WERI-Rb-1 (cell line): ENCODE data around the gene TNXB.
A peak's percentile ranks its signal among the peaks of the same experiment; 100 is the strongest.
"Not testable (repeated sequence)": the region's sequence is repeated elsewhere in the genome, so short reads cannot be mapped to it uniquely, and the experiment has no call there.

Experiments
- DNase-seq: peaks from one replicate; pipeline ENCODE4 v3.0.0-alpha.2; 2020
- H3K27ac ChIP-seq: fragments of 250-450 bp; sonication (Bioruptor Pico); 2 replicates; pipeline ENCODE4 v1.5.1; 2020; ENCODE audit warnings: mild to moderate bottlenecking, moderate library complexity
- H3K27me3 ChIP-seq: fragments of 250-450 bp; sonication (Bioruptor Pico); 2 replicates; pipeline ENCODE4 v1.5.1; 2021; ENCODE audit warnings: mild to moderate bottlenecking, low read depth, moderate library complexity; ENCODE audit not compliant: insufficient read depth, severe bottlenecking
- H3K36me3 ChIP-seq: fragments of 250-450 bp; sonication (Bioruptor Pico); 2 replicates; pipeline ENCODE4 v1.5.1; 2020; ENCODE audit warnings: mild to moderate bottlenecking, moderate library complexity
- H3K4me3 ChIP-seq: 2 replicates; pipeline ENCODE4 v1.5.1; 2011; ENCODE audit warnings: low read depth, mild to moderate bottlenecking, control low read depth, low read length
- H3K9me3 ChIP-seq: fragments of 250-450 bp; sonication (Bioruptor Pico); 2 replicates; pipeline ENCODE4 v1.5.1; 2021; ENCODE audit warnings: mild to moderate bottlenecking, moderate library complexity; ENCODE audit not compliant: severe bottlenecking
- CTCF ChIP-seq: IDR thresholded peaks from 2 replicates; pipeline ENCODE4 v1.5.1; 2011; ENCODE audit warnings: low read depth, mild to moderate bottlenecking, control low read depth, inconsistent platforms, low read length

The TNXB gene

DNA sequence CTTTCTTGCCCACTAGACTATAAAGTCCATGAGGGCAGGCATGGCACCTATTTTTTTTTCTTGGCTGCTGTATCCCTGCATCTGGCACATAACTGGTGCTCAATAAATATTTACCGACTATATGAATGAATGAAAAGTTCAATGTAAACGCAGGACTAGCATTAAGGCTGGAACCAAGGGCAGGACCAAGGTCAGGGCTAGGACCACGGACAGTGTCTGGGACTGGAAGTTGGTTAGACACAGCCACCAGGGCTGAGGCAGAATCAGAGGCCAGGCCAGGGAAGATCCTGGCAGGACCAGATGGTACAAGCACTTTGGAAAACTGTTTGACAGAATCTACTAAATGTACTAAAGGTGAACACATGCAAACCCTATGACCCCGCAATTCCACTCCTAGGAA, 3.7 kb downstream of the TNXB start:
- no peak for TF ChIP-seq CTCF
- DNase-seq = no peak
- no peak overlapping the region for H3K27ac ChIP-seq
- H3K4me3 ChIP-seq = no peak overlapping the region
- no peaks in the 10 kb centered on the region for H3K36me3 ChIP-seq
- H3K27me3 ChIP-seq = peaks cover 25% of the 10 kb centered on the region
- H3K9me3 ChIP-seq = peaks cover 5% of the 10 kb centered on the region

- Histone ChIP-seq H3K9me3 (peaks cover 5% of the 10 kb centered on the region), H3K27ac (no peak overlapping the region), H3K27me3 (peaks cover 14% of the 10 kb centered on the region), H3K36me3 (no peaks in the 10 kb centered on the region), H3K4me3 (no peak overlapping the region)
- no peak for DNase-seq
- no peak for TF ChIP-seq CTCF
These were observed 6.9 kb downstream of the TNXB start for GRCh38 chr6:32102255-32102654.

GRCh38 chr6:32100251-32100650, 8.9 kb downstream of the TNXB start:
- H3K36me3 ChIP-seq, H3K9me3 ChIP-seq, H3K4me3 ChIP-seq, H3K27ac ChIP-seq: not testable (repeated sequence)
- peaks cover 26% of the 10 kb centered on the region for H3K27me3 ChIP-seq
- peak; percentile 62 for DNase-seq

- no peak overlapping the region for H3K27ac ChIP-seq
- H3K4me3 ChIP-seq = no peak overlapping the region
- no peaks in the 10 kb centered on the region for H3K36me3 ChIP-seq
- H3K9me3 ChIP-seq = peaks cover 5% of the 10 kb centered on the region
- peaks cover 34% of the 10 kb centered on the region for H3K27me3 ChIP-seq
- no peak for DNase-seq
- TF ChIP-seq CTCF = no peak
These were observed 11.8 kb downstream of the TNXB start for GRCh38 chr6:32097364-32097763.

DNA sequence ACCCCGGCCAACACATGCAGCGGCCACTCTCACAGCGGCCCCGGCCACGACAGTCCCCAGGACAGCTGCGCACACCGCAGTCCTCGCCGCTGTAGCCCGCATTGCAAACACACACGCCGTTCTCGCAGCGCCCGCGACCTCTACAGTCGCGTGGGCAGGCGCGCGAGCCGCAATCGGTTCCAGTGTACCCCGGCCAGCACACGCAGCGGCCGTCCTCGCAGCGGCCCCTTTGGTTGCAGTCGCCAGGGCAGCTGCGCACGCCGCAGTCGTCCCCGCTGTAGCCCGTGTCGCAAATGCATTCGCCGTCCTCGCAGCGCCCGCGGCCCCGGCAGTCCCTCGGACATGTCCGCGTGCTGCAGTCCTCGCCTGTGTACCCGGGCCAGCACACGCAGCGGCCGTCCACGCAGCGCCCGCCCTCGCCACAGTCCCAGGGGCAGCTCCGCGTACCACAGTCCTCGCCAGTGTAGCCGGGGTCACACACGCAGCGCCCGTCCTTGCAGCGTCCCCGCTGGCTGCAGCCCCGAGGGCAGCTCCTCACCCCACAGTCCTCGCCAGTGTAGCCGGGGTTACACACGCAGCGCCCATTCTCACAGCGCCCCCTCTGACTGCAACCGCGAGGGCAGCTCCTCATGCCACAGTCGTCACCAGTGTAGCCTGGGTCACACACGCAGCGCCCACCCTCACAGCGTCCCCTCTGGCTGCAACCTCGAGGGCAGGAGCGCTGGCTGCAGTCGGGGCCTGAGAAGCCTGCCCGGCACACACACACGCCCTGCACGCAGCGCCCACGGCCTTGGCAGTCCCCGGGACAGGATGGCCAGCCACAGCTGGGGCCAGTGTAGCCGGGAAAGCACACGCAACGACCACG, 12.5 kb downstream of the TNXB start:
- H3K36me3 ChIP-seq = no peaks in the 10 kb centered on the region
- TF ChIP-seq CTCF = peak; percentile 97
- H3K27me3 ChIP-seq = peaks cover 34% of the 10 kb centered on the region
- H3K27ac ChIP-seq = no peak overlapping the region
- DNase-seq = peak; percentile 75
- no peaks in the 10 kb centered on the region for H3K9me3 ChIP-seq
- peak overlapping the region; percentile 42 for H3K4me3 ChIP-seq

GRCh38 chr6:32096087-32096393, 13.1 kb downstream of the TNXB start:
- Histone ChIP-seq H3K9me3 (no peaks in the 10 kb centered on the region), H3K36me3 (no peaks in the 10 kb centered on the region), H3K27ac (no peak overlapping the region), H3K27me3 (peaks cover 34% of the 10 kb centered on the region), H3K4me3 (peak overlapping the region; percentile 42)
- no peak for DNase-seq
- no peak for TF ChIP-seq CTCF
